Neural crest cell (in vitro differentiated cells): ENCODE data around the gene TFF2. TPM values are rescaled to one million over a fixed set of nuclear protein-coding genes. Genes with fewer than 3 reads are reported as not detected.

Experiments
- DNase-seq: peaks from one replicate; pipeline ENCODE4 v3.0.0; 2021; ENCODE audit warnings: low read depth, mixed read lengths, low spot score
- H3K27ac Mint-ChIP-seq: one replicate; pipeline ENCODE4 v1.8.0; 2021; ENCODE audit warnings: mild to moderate bottlenecking, mixed read lengths; ENCODE audit not compliant: unreplicated experiment
- H3K27me3 Mint-ChIP-seq: 2 replicates; pipeline ENCODE4 v1.8.0; 2021; ENCODE audit warnings: low read depth, mild to moderate bottlenecking, mixed read lengths
- H3K36me3 Mint-ChIP-seq: 2 replicates; pipeline ENCODE4 v1.8.0; 2021; ENCODE audit warnings: low read depth, mild to moderate bottlenecking, mixed read lengths
- H3K4me1 Mint-ChIP-seq: 2 replicates; pipeline ENCODE4 v1.8.0; 2021; ENCODE audit warnings: mixed read lengths
- H3K4me3 Mint-ChIP-seq: one replicate; pipeline ENCODE4 v1.8.0; 2021; ENCODE audit warnings: mild to moderate bottlenecking, mixed read lengths
- H3K9me3 Mint-ChIP-seq: 2 replicates; pipeline ENCODE4 v1.8.0; 2021; ENCODE audit warnings: mixed read lengths
- CTCF ChIP-seq: fragments of 200-600 bp; sonication (generic); conservative IDR thresholded peaks from 2 replicates; pipeline ENCODE4 v1.5.0; 2021; ENCODE audit warnings: antibody characterized with exemption, mild to moderate bottlenecking
- total RNA-seq: library from RNA; stranded (reverse); gene quantifications from 2 replicates; pipeline ENCODE4 v1.2.1, GENCODE V29; 2021

TFF2 gene
- total RNA-seq, 1 donor from 2014 or later = not detected

GRCh38 chr21:42338729-42339715, 11.8 kb downstream of the TFF2 start:
- Mint-ChIP-seq H3K4me3 (no peak overlapping the region), H3K9me3 (peaks cover 4% of the 10 kb centered on the region), H3K4me1 (peaks cover 17% of the 10 kb centered on the region), H3K27me3 (no peaks in the 10 kb centered on the region), H3K36me3 (no peaks in the 10 kb centered on the region), H3K27ac (no peak overlapping the region)
- TF ChIP-seq CTCF = no peak
- DNase-seq = no peak

GRCh38 chr21:42337830-42338728, 12.7 kb downstream of the TFF2 start:
- TF ChIP-seq CTCF = peak; percentile 69
- peaks cover 17% of the 10 kb centered on the region for H3K4me1 Mint-ChIP-seq
- H3K27me3 Mint-ChIP-seq = no peaks in the 10 kb centered on the region
- H3K9me3 Mint-ChIP-seq = peaks cover 4% of the 10 kb centered on the region
- DNase-seq = peak; percentile 65
- H3K27ac Mint-ChIP-seq = no peak overlapping the region
- H3K36me3 Mint-ChIP-seq = no peaks in the 10 kb centered on the region
- no peak overlapping the region for H3K4me3 Mint-ChIP-seq

DNA sequence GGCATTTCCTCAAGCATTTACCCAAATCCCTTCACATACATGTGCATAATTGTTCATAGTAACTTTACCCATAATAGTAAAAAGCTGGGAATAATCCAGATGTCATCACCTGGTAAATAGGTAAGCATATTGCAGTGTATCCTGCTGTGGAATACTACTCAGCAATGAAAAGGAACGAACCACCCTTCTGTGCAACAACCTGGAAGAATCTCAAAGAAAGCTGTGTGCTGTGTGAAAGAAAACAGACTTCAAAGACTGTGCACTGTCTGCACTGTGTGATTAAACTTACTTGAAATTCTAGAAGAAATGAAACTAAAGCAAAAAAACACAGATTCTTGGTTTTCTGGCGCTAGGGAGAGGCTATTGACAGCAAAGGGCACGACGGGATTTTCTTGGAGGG, 13.5 kb downstream of the TFF2 start:
- Mint-ChIP-seq H3K36me3 (no peaks in the 10 kb centered on the region), H3K27ac (no peak overlapping the region), H3K27me3 (no peaks in the 10 kb centered on the region), H3K4me1 (peaks cover 17% of the 10 kb centered on the region), H3K9me3 (peaks cover 4% of the 10 kb centered on the region), H3K4me3 (no peak overlapping the region)
- no peak for DNase-seq
- TF ChIP-seq CTCF = no peak

DNA sequence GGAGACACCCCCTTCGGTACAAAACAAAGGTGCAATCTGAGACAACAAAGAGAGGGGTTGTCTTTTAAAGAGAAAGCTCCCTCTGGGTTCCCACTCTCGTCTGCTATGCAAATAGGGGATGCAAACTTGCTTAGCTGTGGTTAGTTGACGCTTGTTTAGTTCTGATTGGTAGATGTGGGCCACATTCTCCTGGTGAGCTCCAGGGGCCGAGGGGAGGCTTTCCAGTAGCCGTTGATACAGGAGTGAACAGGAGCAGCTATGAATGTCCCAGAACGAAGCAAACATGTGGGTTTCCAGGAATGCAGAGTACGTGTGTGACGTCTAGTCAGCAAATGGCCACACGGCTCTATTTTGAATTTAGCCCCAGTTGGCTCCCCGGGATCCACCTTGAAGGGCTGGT, 14.7 kb downstream of the TFF2 start:
- no peak overlapping the region for H3K27ac Mint-ChIP-seq
- no peaks in the 10 kb centered on the region for H3K36me3 Mint-ChIP-seq
- H3K4me1 Mint-ChIP-seq = peaks cover 17% of the 10 kb centered on the region
- no peak for TF ChIP-seq CTCF
- H3K27me3 Mint-ChIP-seq = peaks cover 5% of the 10 kb centered on the region
- H3K9me3 Mint-ChIP-seq = peaks cover 7% of the 10 kb centered on the region
- no peak overlapping the region for H3K4me3 Mint-ChIP-seq
- no peak for DNase-seq

GRCh38 chr21:42332557-42333317, 18.1 kb downstream of the TFF2 start:
- no peak overlapping the region for H3K4me3 Mint-ChIP-seq
- H3K9me3 Mint-ChIP-seq = peaks cover 14% of the 10 kb centered on the region
- no peak for TF ChIP-seq CTCF
- H3K27me3 Mint-ChIP-seq = peaks cover 11% of the 10 kb centered on the region
- H3K4me1 Mint-ChIP-seq = peaks cover 11% of the 10 kb centered on the region
- no peaks in the 10 kb centered on the region for H3K36me3 Mint-ChIP-seq
- H3K27ac Mint-ChIP-seq = no peak overlapping the region
- DNase-seq = no peak
